Endothelial cell of umbilical vein (primary cell): ENCODE results near the gene OR8G5. TPM values are rescaled to one million over a fixed set of nuclear protein-coding genes. Genes with fewer than 3 reads are reported as not detected.
A peak's percentile ranks its signal among the peaks of the same experiment; 100 is the strongest.

Experiments
- BruUV-seq: library from RNA; stranded (reverse); fragments of 400-500 nt; replicated peaks from 2 replicates; lab custom pipeline; 2021; lab: Mats Ljungman, UMichigan
- CTCF ChIA-PET: fragments of 300-600, 350-600 bp; sonication (Branson Sonifier 250); formaldehyde crosslinking; loops from one replicate; lab custom pipeline; 2021; ENCODE audit warnings: antibody characterized with exemption, inconsistent platforms; lab: Charles Lee
- POLR2A ChIA-PET: fragments of 300-600, 350-600 bp; sonication (Branson Sonifier 250); formaldehyde crosslinking; loops from one replicate; lab custom pipeline; 2021; ENCODE audit warnings: antibody characterized with exemption, inconsistent platforms; lab: Charles Lee
- DNase-seq: peaks from one replicate; pipeline ENCODE4 v3.0.0-alpha.2; 2011; ENCODE audit warnings: low read depth, low spot score
- FAIRE-seq: peaks from 2 replicates; lab custom pipeline; 2011; peaks lifted over from hg19 to GRCh38; lab: Jason Lieb, UNC
- H2AFZ ChIP-seq: 2 replicates; pipeline ENCODE4 v1.6.0; 2012; ENCODE audit warnings: low read depth, low read length, control low read depth, inconsistent platforms
- H3K27ac ChIP-seq: 2 replicates; pipeline ENCODE4 v1.5.1; 2011; ENCODE audit warnings: low read depth, mild to moderate bottlenecking, control low read depth, low read length, moderate library complexity; ENCODE audit not compliant: insufficient read depth
- H3K27me3 ChIP-seq, 2 experiments: 2 replicates each; pipeline versions ENCODE4 v1.6.0 to v1.6.1; 2011; ENCODE audit warnings: low read length in 2 of 2, mixed read lengths in 1 of 2; ENCODE audit not compliant: control insufficient read depth in 2 of 2, insufficient read depth in 2 of 2
- H3K36me3 ChIP-seq, 2 experiments: 2 replicates in 1 of 2; 3 replicates in 1 of 2; pipeline ENCODE4 v1.5.1; 2011; ENCODE audit warnings: low read length in 2 of 2, mild to moderate bottlenecking in 1 of 2, moderate library complexity in 1 of 2; ENCODE audit not compliant: control insufficient read depth in 2 of 2, insufficient read depth in 2 of 2; ENCODE audit errors: extremely low read depth in 1 of 2
- H3K4me1 ChIP-seq: 3 replicates; pipeline ENCODE4 v1.5.1; 2011; ENCODE audit warnings: mild to moderate bottlenecking, low read length; ENCODE audit not compliant: control insufficient read depth, insufficient read depth; ENCODE audit errors: extremely low read depth
- H3K4me2 ChIP-seq: 2 replicates; pipeline ENCODE4 v1.6.1; 2011; ENCODE audit warnings: low read length, control low read depth, mixed read lengths; ENCODE audit not compliant: insufficient read depth
- H3K4me3 ChIP-seq, 3 experiments: fragments of 200-600 bp in 1 of 3; sonication (generic), shearing (Covaris generic) in 1 of 3; replicated peaks in 1 of 3; 2 replicates each; pipeline ENCODE4 v1.5.1; 2011 to 2016; ENCODE audit warnings: control low read depth in 3 of 3, low read length in 3 of 3, mild to moderate bottlenecking in 2 of 3, inconsistent platforms in 1 of 3, low read depth in 1 of 3, moderate library complexity in 1 of 3; ENCODE audit not compliant: insufficient read depth in 1 of 3
- H3K79me2 ChIP-seq: 2 replicates; pipeline ENCODE4 v1.6.0; 2012; ENCODE audit warnings: low read length, inconsistent platforms; ENCODE audit not compliant: control insufficient read depth, insufficient read depth
- H3K9ac ChIP-seq: replicated peaks from 2 replicates; pipeline ENCODE3; 2011; ENCODE audit warnings: low read length, control low read depth; ENCODE audit not compliant: insufficient read depth; ENCODE audit errors: extremely low read depth
- H3K9me1 ChIP-seq: replicated peaks from 3 replicates; pipeline ENCODE4 v1.6.0; 2011; ENCODE audit warnings: mild to moderate bottlenecking, low read length; ENCODE audit not compliant: control insufficient read depth, insufficient read depth; ENCODE audit errors: extremely low read depth
- H3K9me3 ChIP-seq: replicated peaks from 2 replicates; pipeline ENCODE4 v1.5.1; 2012; ENCODE audit warnings: low read length, inconsistent platforms; ENCODE audit not compliant: control insufficient read depth, insufficient read depth
- H4K20me1 ChIP-seq: replicated peaks from 2 replicates; pipeline ENCODE3; 2011; ENCODE audit warnings: mild to moderate bottlenecking, low read length; ENCODE audit not compliant: control insufficient read depth, insufficient read depth; ENCODE audit errors: extremely low read depth
- EZH2 ChIP-seq: IDR thresholded peaks from 2 replicates; pipeline ENCODE4 v1.6.1; 2012; ENCODE audit warnings: borderline replicate concordance, low read depth, mild to moderate bottlenecking, moderate library complexity, low read length, inconsistent platforms; ENCODE audit not compliant: severe bottlenecking
- FOS ChIP-seq: IDR thresholded peaks from 2 replicates; pipeline ENCODE4 v1.6.1; 2011; ENCODE audit warnings: mild to moderate bottlenecking, low read length, moderate library complexity, borderline replicate concordance; ENCODE audit not compliant: insufficient read depth
- GATA2 ChIP-seq: IDR thresholded peaks from 2 replicates; pipeline ENCODE4 v1.7.0; 2011; ENCODE audit warnings: low read depth, mild to moderate bottlenecking, moderate library complexity, mixed read lengths, low read length; ENCODE audit not compliant: insufficient read length, insufficient read depth
- JUN ChIP-seq: IDR thresholded peaks from 2 replicates; pipeline ENCODE4 v1.6.1; 2011; ENCODE audit warnings: borderline replicate concordance, low read depth; ENCODE audit not compliant: insufficient read length, insufficient read depth
- MYC ChIP-seq: IDR thresholded peaks from one replicate; pipeline ENCODE4 v1.6.1; 2011; ENCODE audit warnings: mild to moderate bottlenecking, low read depth, low read length
- POLR2A ChIP-seq: IDR thresholded peaks from 2 replicates; pipeline ENCODE4 v1.6.1; 2012; ENCODE audit warnings: low read depth, mild to moderate bottlenecking, control low read depth, low read length
- POLR2AphosphoS5 ChIP-seq: IDR thresholded peaks from 2 replicates; pipeline ENCODE4 v1.6.1; 2012; ENCODE audit warnings: low read depth, mild to moderate bottlenecking, control low read depth, low read length, moderate library complexity; ENCODE audit not compliant: insufficient read depth
- dilution Hi-C: fragments of 300-500 bp; cut with MboI; formaldehyde crosslinking; loops from one replicate; pipeline ENCODE4 v1.15.0; 2019; ENCODE audit warnings: low sequenced_read_pairs; ENCODE audit not compliant: extremely low pct_ligation_motif_present
- intact Hi-C: fragments of 100-400 bp; cut with micrococcal nuclease; formaldehyde crosslinking; loops from one replicate; pipeline ENCODE4 v1.10.0; 2022
- polyA plus RNA-seq, 4 experiments: library from polyadenylated mRNA; depleted of rRNA in 3 of 4; stranded (reverse) in 3 of 4; unstranded in 1 of 4; fragments of >200 nt; gene quantifications; 2 replicates each; pipeline versions ENCODE4 v1.2.1 to v1.2.3, GENCODE V29; 2011 to 2012; ENCODE audit warnings: missing spikeins in 1 of 4
- total RNA-seq: library from RNA; stranded (reverse); gene quantifications from 2 replicates; pipeline ENCODE4 v1.2.3, GENCODE V29; 2021
- TF ChIP-seq, protein P1 (sequence below): IDR thresholded peaks from 2 replicates; pipeline ENCODE4 v1.6.1; 2011; ENCODE audit not compliant: insufficient read depth, insufficient read length
- TF ChIP-seq, protein P2 (sequence below), 2 donors: IDR thresholded peaks; 1 replicate in 1 of 2; 2 replicates in 1 of 2; pipeline ENCODE4 v1.5.1; 2011; ENCODE audit warnings: low read length in 2 of 2, mild to moderate bottlenecking in 2 of 2, moderate library complexity in 2 of 2, control low read depth in 1 of 2, inconsistent platforms in 1 of 2, low read depth in 1 of 2; ENCODE audit not compliant: insufficient read depth in 1 of 2; ENCODE audit errors: extremely low read depth in 1 of 2

The OR8G5 gene
- total and polyA plus RNA-seq, 2 donors (not counting 3 experiments of a cell fraction or from before 2014, with no cell fraction given) = not detected

DNA sequence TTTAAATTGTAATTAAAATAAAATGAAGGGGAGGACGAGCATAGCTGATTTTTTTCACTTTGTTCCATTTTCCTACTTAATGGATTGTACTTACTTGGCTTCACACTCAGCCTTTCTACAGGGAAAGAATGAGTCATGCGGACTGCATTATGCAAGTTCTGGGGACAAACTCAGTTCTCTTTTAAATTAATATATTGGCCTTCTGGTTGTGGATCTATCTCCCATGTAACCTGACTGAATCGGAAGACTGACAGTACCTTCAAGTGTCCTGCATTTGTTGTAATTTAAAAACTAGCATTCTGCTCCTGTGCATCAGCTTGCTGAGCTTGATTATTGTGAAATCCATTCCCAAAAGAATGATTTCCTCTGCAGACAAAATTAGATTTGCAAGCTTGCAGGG is 45.4 kb downstream of the OR8G5 start:
- CTCF ChIA-PET = interaction anchor here (1.0 to 1.5 kb wide), 2 partner anchors 9 to 230 kb away, joined by 3 to 5 read pairs; no protein-coding TSS in a partner anchor
- H3K36me3 ChIP-seq = no peaks in the 10 kb centered on the region
- H4K20me1 ChIP-seq = no peaks in the 10 kb centered on the region
- H3K9ac ChIP-seq = no peak overlapping the region
- FAIRE-seq (no peak), DNase-seq (peak; percentile 32)
- intact Hi-C loops = no loop called here
- H3K9me3 ChIP-seq = no peaks in the 10 kb centered on the region
- H3K9me1 ChIP-seq = no peaks in the 10 kb centered on the region
- H3K27me3 ChIP-seq = peaks cover 0 to 2% of the 10 kb centered on the region in 2 experiments
- dilution Hi-C loops = no loop called here
- no peaks in the 10 kb centered on the region for H3K79me2 ChIP-seq
- no peak overlapping the region for H3K27ac ChIP-seq
- no peak overlapping the region for H3K4me2 ChIP-seq
- H2AFZ ChIP-seq = no peak overlapping the region
- POLR2A ChIA-PET = no interaction called here
- BruUV-seq = no TSS peak
- H3K4me3 ChIP-seq = no peak overlapping the region
- TF ChIP-seq FOS = peak; percentile 42
- TF ChIP-seq, protein P1, sequence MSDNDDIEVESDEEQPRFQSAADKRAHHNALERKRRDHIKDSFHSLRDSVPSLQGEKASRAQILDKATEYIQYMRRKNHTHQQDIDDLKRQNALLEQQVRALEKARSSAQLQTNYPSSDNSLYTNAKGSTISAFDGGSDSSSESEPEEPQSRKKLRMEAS = no peak
- TF ChIP-seq JUN = peak; percentile 7
- no peaks in the 10 kb centered on the region for H3K4me1 ChIP-seq

DNA sequence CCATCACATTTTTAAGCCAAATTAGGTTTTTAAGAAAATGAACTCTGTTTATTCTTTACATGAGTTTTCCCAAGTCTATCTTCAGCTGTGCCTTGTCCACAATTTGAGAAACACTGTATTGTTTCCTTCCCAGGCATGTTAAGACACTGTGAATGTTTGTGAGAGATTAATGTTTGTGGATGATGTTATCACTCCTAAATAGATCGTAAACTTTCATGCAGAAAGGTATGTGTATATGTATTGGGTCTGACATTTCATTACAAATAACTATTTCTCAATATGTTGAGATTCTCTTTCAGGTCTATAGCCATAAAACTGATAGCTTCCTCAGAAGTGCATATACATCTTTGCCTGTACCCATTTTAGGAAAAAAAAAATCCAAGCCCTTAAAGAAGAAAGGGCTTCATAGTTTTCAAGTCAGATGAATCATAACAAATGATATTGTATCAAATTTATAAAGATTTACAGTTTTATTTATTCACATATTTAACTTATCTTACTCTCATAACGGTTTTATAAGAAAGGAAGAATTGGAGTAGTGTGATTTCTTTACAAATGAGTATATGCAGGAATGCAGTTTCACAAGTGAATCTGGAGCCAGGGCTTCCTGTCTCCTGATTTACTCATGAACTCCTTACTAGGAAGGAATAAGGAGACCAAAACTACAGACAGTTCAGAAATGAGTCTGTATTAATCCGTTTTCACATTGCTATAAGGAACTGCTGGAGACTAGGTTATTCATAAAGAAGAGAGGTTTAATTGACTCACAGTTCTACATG is 46.4 kb downstream of the OR8G5 start:
- no peak overlapping the region for H3K9ac ChIP-seq
- POLR2A ChIA-PET = no interaction called here
- no peak overlapping the region for H3K4me2 ChIP-seq
- no peaks in the 10 kb centered on the region for H3K4me1 ChIP-seq
- H3K27me3 ChIP-seq = peaks cover 0 to 3% of the 10 kb centered on the region in 2 experiments
- no peak overlapping the region for H2AFZ ChIP-seq
- BruUV-seq = no TSS peak
- no peak for TF ChIP-seq POLR2AphosphoS5
- no peak for TF ChIP-seq FOS
- TF ChIP-seq, protein P1 = no peak
- no peak for TF ChIP-seq EZH2
- TF ChIP-seq, protein P2, sequence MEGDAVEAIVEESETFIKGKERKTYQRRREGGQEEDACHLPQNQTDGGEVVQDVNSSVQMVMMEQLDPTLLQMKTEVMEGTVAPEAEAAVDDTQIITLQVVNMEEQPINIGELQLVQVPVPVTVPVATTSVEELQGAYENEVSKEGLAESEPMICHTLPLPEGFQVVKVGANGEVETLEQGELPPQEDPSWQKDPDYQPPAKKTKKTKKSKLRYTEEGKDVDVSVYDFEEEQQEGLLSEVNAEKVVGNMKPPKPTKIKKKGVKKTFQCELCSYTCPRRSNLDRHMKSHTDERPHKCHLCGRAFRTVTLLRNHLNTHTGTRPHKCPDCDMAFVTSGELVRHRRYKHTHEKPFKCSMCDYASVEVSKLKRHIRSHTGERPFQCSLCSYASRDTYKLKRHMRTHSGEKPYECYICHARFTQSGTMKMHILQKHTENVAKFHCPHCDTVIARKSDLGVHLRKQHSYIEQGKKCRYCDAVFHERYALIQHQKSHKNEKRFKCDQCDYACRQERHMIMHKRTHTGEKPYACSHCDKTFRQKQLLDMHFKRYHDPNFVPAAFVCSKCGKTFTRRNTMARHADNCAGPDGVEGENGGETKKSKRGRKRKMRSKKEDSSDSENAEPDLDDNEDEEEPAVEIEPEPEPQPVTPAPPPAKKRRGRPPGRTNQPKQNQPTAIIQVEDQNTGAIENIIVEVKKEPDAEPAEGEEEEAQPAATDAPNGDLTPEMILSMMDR (IDR thresholded peaks at IDR 0.05; ENCODE audit: extremely low read depth in 1 of 2, insufficient read depth in 1 of 2, low read depth in 1 of 2, low read length in 2 of 2) = no peak
- no peak for TF ChIP-seq JUN
- no peak for TF ChIP-seq GATA2
- no peak for TF ChIP-seq POLR2A
- TF ChIP-seq MYC = no peak
- no peaks in the 10 kb centered on the region for H3K9me3 ChIP-seq
- dilution Hi-C loops = no loop called here
- DNase-seq = no peak
- H3K36me3 ChIP-seq = no peaks in the 10 kb centered on the region
- H4K20me1 ChIP-seq = no peaks in the 10 kb centered on the region
- intact Hi-C loops = no loop called here
- no peaks in the 10 kb centered on the region for H3K79me2 ChIP-seq
- H3K27ac ChIP-seq = no peak overlapping the region
- CTCF ChIA-PET = no interaction called here
- no peak for FAIRE-seq
- no peak overlapping the region for H3K4me3 ChIP-seq
- no peaks in the 10 kb centered on the region for H3K9me1 ChIP-seq
